HepG2 (cell line): Measurements from ENCODE around the gene UBR3. TPM values are rescaled to one million over a fixed set of nuclear protein-coding genes. Genes with fewer than 3 reads are reported as not detected.
A peak's percentile ranks its signal among the peaks of the same experiment; 100 is the strongest.

Experiments used
- ARNTL ChIP-seq: sonication (generic); formaldehyde crosslinking; IDR thresholded peaks from 2 replicates; pipeline ENCODE4 v1.4.0; 2020; ENCODE audit warnings: mild to moderate bottlenecking, missing genetic modification reagents
- CHD2 ChIP-seq: IDR thresholded peaks from 2 replicates; pipeline ENCODE4 v1.6.1; 2011; ENCODE audit warnings: low read depth, low read length, improper control_type of control experiment
- KDM1A ChIP-seq: IDR thresholded peaks from 2 replicates; pipeline ENCODE4 v1.6.1; 2016; ENCODE audit warnings: missing compliant biosample characterization
- PAWR ChIP-seq: sonication (generic); formaldehyde crosslinking; IDR thresholded peaks from 2 replicates; pipeline ENCODE4 v1.4.0; 2020; ENCODE audit warnings: missing genetic modification reagents, mild to moderate bottlenecking, borderline replicate concordance
- PBX2 ChIP-seq: IDR thresholded peaks from 2 replicates; pipeline ENCODE4 v1.6.1; 2016; ENCODE audit warnings: control low read depth
- SRY ChIP-seq: sonication (generic); formaldehyde crosslinking; IDR thresholded peaks from 2 replicates; pipeline ENCODE4 v1.8.0; 2022; ENCODE audit warnings: mild to moderate bottlenecking, missing genetic modification reagents
- USF2 ChIP-seq, 2 experiments: sonication (generic) in 1 of 2; formaldehyde crosslinking in 1 of 2; IDR thresholded peaks; 2 replicates each; pipeline versions ENCODE4 v1.5.1 to v1.6.1; 2011 to 2020; ENCODE audit warnings: borderline replicate concordance in 1 of 2, low read depth in 1 of 2, low read length in 1 of 2, mild to moderate bottlenecking in 1 of 2, missing genetic modification reagents in 1 of 2, moderate library complexity in 1 of 2
- ZBTB49 ChIP-seq: sonication (generic); formaldehyde crosslinking; IDR thresholded peaks from 2 replicates; pipeline ENCODE4 v1.4.0; 2020; ENCODE audit warnings: missing genetic modification reagents, borderline replicate concordance
- ZMYM3 ChIP-seq: sonication (generic); formaldehyde crosslinking; IDR thresholded peaks from 2 replicates; pipeline ENCODE4 v1.5.1; 2020; ENCODE audit warnings: mild to moderate bottlenecking, missing genetic modification reagents
- ZNF513 ChIP-seq: sonication (generic); formaldehyde crosslinking; conservative IDR thresholded peaks from 2 replicates; pipeline ENCODE4 v1.5.0; 2020; ENCODE audit warnings: missing genetic modification reagents
- ZNF574 ChIP-seq: sonication (generic); formaldehyde crosslinking; IDR thresholded peaks from 2 replicates; pipeline ENCODE4 v1.4.0; 2020; ENCODE audit warnings: missing genetic modification reagents
- ZNF816 ChIP-seq: sonication (generic); formaldehyde crosslinking; IDR thresholded peaks from 2 replicates; pipeline ENCODE4 v1.8.0; 2022; ENCODE audit warnings: missing genetic modification reagents, mild to moderate bottlenecking, borderline replicate concordance
- ZXDC ChIP-seq: sonication (generic); formaldehyde crosslinking; IDR thresholded peaks from 2 replicates; pipeline ENCODE4 v1.5.0; 2020; ENCODE audit warnings: mild to moderate bottlenecking, missing genetic modification reagents
- polyA plus RNA-seq, 8 experiments: library from polyadenylated mRNA; depleted of rRNA in 3 of 8; stranded (reverse) in 7 of 8; unstranded in 1 of 8; fragments of >200 nt; fragmentation: Illumina TruSeq in 4 of 8; extraction: Trizol in 4 of 8; gene quantifications; 2 replicates each; pipeline versions ENCODE4 v1.2.1 to v1.2.3, GENCODE V29; 2011 to 2016; ENCODE audit warnings: low read depth in 4 of 8, missing spikeins in 1 of 8, mixed read lengths in 1 of 8; ENCODE audit not compliant: insufficient read depth in 1 of 8
- total RNA-seq, 5 experiments: library from RNA; depleted of rRNA; stranded (reverse); fragments of >200 nt; fragmentation: Illumina TruSeq; extraction: Trizol; gene quantifications; 2 replicates each; pipeline ENCODE4 v1.2.3, GENCODE V29; 2016; ENCODE audit warnings: low read depth in 1 of 5

The UBR3 gene
- total and polyA plus RNA-seq, 2 of the 13 experiments (the other 11 are each of a cell fraction or from before 2014, with no cell fraction given), result 15.1 to 28.0 TPM

- TF ChIP-seq ZNF816 (CRISPR knock-in tag), result 0 out of 2 replicates have a peak, but pooled peaks have one; percentile 25
- TF ChIP-seq ZMYM3 (CRISPR knock-in tag), result no peak
- TF ChIP-seq ARNTL (CRISPR knock-in tag), result peak; percentile 46; the same call in 1 of the 2 replicates
- TF ChIP-seq PBX2 (CRISPR knock-in tag), result no peak
- peak; percentile 81 for TF ChIP-seq ZNF574
- TF ChIP-seq PAWR (CRISPR knock-in tag), result no peak
- TF ChIP-seq ZXDC (CRISPR knock-in tag), result no peak
- no peak for TF ChIP-seq ZNF513 (CRISPR knock-in tag)
- 0 out of 2 replicates have a peak, but pooled peaks have one; percentile 34 for TF ChIP-seq KDM1A (CRISPR knock-in tag)
- TF ChIP-seq SRY, result peak; percentile 59; the same call in 1 of the 2 replicates
- no peak for TF ChIP-seq USF2 (IDR thresholded peaks at IDR 0.05; ENCODE audit: low read depth, low read length)
- no peak for TF ChIP-seq USF2 (CRISPR knock-in tag; IDR thresholded peaks at IDR 0.05; ENCODE audit: borderline replicate concordance)
- no peak for TF ChIP-seq CHD2
- TF ChIP-seq ZBTB49, result peak; percentile 64; the same call in 1 of the 2 replicates
These were observed 28.3 kb upstream of the UBR3 start, which contains the start of gene SSB (continued) for GRCh38 chr2:169798718-169799592.
